HepG2 (cell line): ENCODE measurements around the gene CERS6. TPM values are rescaled to one million over a fixed set of nuclear protein-coding genes. Genes with fewer than 3 reads are reported as not detected.

Experiments used
- BRCA1 ChIP-seq: sonication (generic); formaldehyde crosslinking; IDR thresholded peaks from 2 replicates; pipeline ENCODE4 v1.4.0; 2020; ENCODE audit warnings: missing genetic modification reagents
- DRAP1 ChIP-seq: IDR thresholded peaks from 2 replicates; pipeline ENCODE4 v1.6.1; 2016; ENCODE audit warnings: missing genetic modification reagents, missing compliant biosample characterization
- FOXP1 ChIP-seq, 2 experiments: fragments of 450-650 bp in 1 of 2; IDR thresholded peaks; 2 replicates each; pipeline ENCODE4 v1.6.1; 2017 to 2018; ENCODE audit warnings: antibody characterized with exemption in 1 of 2
- HMG20A ChIP-seq: IDR thresholded peaks from 2 replicates; pipeline ENCODE4 v1.6.1; 2016; ENCODE audit warnings: borderline replicate concordance
- MAX ChIP-seq: IDR thresholded peaks from 2 replicates; pipeline ENCODE4 v1.6.1; 2012; ENCODE audit warnings: inconsistent platforms
- PRPF4 ChIP-seq: fragments of 200-400 bp; formaldehyde crosslinking; IDR thresholded peaks from 2 replicates; pipeline ENCODE4 v1.6.1; 2016; ENCODE audit warnings: low read length, low read depth; ENCODE audit not compliant: poor library complexity, severe bottlenecking
- STAT6 ChIP-seq: sonication (generic); formaldehyde crosslinking; IDR thresholded peaks from 2 replicates; pipeline ENCODE4 v1.4.0; 2020; ENCODE audit warnings: missing genetic modification reagents, mild to moderate bottlenecking, borderline replicate concordance
- TCF7L2 ChIP-seq: IDR thresholded peaks from 2 replicates; pipeline ENCODE4 v1.6.1; 2011; ENCODE audit warnings: mild to moderate bottlenecking, low read depth, low read length, moderate library complexity
- TFDP2 ChIP-seq: sonication (generic); formaldehyde crosslinking; IDR thresholded peaks from 2 replicates; pipeline ENCODE4 v1.4.0; 2020; ENCODE audit warnings: missing genetic modification reagents
- WIZ ChIP-seq: sonication (generic); formaldehyde crosslinking; IDR thresholded peaks from 2 replicates; pipeline ENCODE4 v1.5.1; 2020; ENCODE audit warnings: mild to moderate bottlenecking, missing genetic modification reagents
- ZFP37 ChIP-seq: sonication (generic); formaldehyde crosslinking; IDR thresholded peaks from 2 replicates; pipeline ENCODE4 v1.4.0; 2020; ENCODE audit warnings: missing genetic modification reagents, borderline replicate concordance
- ZNF501 ChIP-seq: sonication (generic); formaldehyde crosslinking; IDR thresholded peaks from 2 replicates; pipeline ENCODE4 v1.5.1; 2020; ENCODE audit warnings: mild to moderate bottlenecking, moderate library complexity, missing genetic modification reagents
- ZNF547 ChIP-seq: sonication (generic); formaldehyde crosslinking; IDR thresholded peaks from 2 replicates; pipeline ENCODE4 v1.5.1; 2020; ENCODE audit warnings: mild to moderate bottlenecking, missing genetic modification reagents
- ZNF629 ChIP-seq: sonication (generic); formaldehyde crosslinking; conservative IDR thresholded peaks from 2 replicates; pipeline ENCODE4 v1.5.0; 2020; ENCODE audit warnings: missing genetic modification reagents
- polyA plus RNA-seq, 8 experiments: library from polyadenylated mRNA; depleted of rRNA in 3 of 8; stranded (reverse) in 7 of 8; unstranded in 1 of 8; fragments of >200 nt; fragmentation: Illumina TruSeq in 4 of 8; extraction: Trizol in 4 of 8; gene quantifications; 2 replicates each; pipeline versions ENCODE4 v1.2.1 to v1.2.3, GENCODE V29; 2011 to 2016; ENCODE audit warnings: low read depth in 4 of 8, missing spikeins in 1 of 8, mixed read lengths in 1 of 8; ENCODE audit not compliant: insufficient read depth in 1 of 8
- total RNA-seq, 5 experiments: library from RNA; depleted of rRNA; stranded (reverse); fragments of >200 nt; fragmentation: Illumina TruSeq; extraction: Trizol; gene quantifications; 2 replicates each; pipeline ENCODE4 v1.2.3, GENCODE V29; 2016; ENCODE audit warnings: low read depth in 1 of 5
- TF ChIP-seq, protein P1 (sequence below): sonication (generic); formaldehyde crosslinking; IDR thresholded peaks from 2 replicates; pipeline ENCODE4 v1.5.1; 2020; ENCODE audit warnings: mild to moderate bottlenecking, missing genetic modification reagents, borderline replicate concordance
- TF ChIP-seq, protein P2 (sequence below): IDR thresholded peaks from 2 replicates; pipeline ENCODE4 v1.6.1; 2012; ENCODE audit warnings: low read depth, low read length, improper control_type of control experiment

Gene CERS6
- total and polyA plus RNA-seq, 2 of the 13 experiments (the other 11 are each of a cell fraction or from before 2014, with no cell fraction given) = 10.1 to 20.3 TPM

- TF ChIP-seq ZNF501 (CRISPR knock-in tag) = peak; percentile 85; the same call in 1 of the 2 replicates
- no peak for TF ChIP-seq ZNF629 (CRISPR knock-in tag)
- TF ChIP-seq HMG20A = no peak
- no peak for TF ChIP-seq PRPF4
- TF ChIP-seq, protein P1, sequence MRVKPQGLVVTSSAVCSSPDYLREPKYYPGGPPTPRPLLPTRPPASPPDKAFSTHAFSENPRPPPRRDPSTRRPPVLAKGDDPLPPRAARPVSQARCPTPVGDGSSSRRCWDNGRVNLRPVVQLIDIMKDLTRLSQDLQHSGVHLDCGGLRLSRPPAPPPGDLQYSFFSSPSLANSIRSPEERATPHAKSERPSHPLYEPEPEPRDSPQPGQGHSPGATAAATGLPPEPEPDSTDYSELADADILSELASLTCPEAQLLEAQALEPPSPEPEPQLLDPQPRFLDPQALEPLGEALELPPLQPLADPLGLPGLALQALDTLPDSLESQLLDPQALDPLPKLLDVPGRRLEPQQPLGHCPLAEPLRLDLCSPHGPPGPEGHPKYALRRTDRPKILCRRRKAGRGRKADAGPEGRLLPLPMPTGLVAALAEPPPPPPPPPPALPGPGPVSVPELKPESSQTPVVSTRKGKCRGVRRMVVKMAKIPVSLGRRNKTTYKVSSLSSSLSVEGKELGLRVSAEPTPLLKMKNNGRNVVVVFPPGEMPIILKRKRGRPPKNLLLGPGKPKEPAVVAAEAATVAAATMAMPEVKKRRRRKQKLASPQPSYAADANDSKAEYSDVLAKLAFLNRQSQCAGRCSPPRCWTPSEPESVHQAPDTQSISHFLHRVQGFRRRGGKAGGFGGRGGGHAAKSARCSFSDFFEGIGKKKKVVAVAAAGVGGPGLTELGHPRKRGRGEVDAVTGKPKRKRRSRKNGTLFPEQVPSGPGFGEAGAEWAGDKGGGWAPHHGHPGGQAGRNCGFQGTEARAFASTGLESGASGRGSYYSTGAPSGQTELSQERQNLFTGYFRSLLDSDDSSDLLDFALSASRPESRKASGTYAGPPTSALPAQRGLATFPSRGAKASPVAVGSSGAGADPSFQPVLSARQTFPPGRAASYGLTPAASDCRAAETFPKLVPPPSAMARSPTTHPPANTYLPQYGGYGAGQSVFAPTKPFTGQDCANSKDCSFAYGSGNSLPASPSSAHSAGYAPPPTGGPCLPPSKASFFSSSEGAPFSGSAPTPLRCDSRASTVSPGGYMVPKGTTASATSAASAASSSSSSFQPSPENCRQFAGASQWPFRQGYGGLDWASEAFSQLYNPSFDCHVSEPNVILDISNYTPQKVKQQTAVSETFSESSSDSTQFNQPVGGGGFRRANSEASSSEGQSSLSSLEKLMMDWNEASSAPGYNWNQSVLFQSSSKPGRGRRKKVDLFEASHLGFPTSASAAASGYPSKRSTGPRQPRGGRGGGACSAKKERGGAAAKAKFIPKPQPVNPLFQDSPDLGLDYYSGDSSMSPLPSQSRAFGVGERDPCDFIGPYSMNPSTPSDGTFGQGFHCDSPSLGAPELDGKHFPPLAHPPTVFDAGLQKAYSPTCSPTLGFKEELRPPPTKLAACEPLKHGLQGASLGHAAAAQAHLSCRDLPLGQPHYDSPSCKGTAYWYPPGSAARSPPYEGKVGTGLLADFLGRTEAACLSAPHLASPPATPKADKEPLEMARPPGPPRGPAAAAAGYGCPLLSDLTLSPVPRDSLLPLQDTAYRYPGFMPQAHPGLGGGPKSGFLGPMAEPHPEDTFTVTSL (CRISPR knock-in tag) = no peak
- TF ChIP-seq STAT6 (CRISPR knock-in tag) = no peak
- TF ChIP-seq ZFP37 (CRISPR knock-in tag) = no peak
- peak; percentile 29; the same call in 1 of the 2 replicates for TF ChIP-seq DRAP1 (CRISPR knock-in tag)
- no peak for TF ChIP-seq BRCA1
- TF ChIP-seq FOXP1 (IDR thresholded peaks at IDR 0.05) = no peak
- TF ChIP-seq FOXP1 (CRISPR knock-in tag; IDR thresholded peaks at IDR 0.05) = no peak
- no peak for TF ChIP-seq WIZ (CRISPR knock-in tag)
- no peak for TF ChIP-seq TCF7L2
- TF ChIP-seq ZNF547 = no peak
- TF ChIP-seq MAX = peak; percentile 72
- TF ChIP-seq TFDP2 (CRISPR knock-in tag) = no peak
- TF ChIP-seq, protein P2, sequence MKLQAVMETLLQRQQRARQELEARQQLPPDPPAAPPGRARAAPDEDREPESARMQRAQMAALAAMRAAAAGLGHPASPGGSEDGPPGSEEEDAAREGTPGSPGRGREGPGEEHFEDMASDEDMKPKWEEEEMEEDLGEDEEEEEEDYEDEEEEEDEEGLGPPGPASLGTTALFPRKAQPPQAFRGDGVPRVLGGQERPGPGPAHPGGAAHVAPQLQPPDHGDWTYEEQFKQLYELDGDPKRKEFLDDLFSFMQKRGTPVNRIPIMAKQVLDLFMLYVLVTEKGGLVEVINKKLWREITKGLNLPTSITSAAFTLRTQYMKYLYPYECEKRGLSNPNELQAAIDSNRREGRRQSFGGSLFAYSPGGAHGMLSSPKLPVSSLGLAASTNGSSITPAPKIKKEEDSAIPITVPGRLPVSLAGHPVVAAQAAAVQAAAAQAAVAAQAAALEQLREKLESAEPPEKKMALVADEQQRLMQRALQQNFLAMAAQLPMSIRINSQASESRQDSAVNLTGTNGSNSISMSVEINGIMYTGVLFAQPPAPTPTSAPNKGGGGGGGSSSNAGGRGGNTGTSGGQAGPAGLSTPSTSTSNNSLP = no peak
Observed at GRCh38 chr2:168456521-168457189, 583 bp downstream of the CERS6 start (continued).
